Stimulated activated CD8-positive, alpha-beta memory T cell treated with anti-CD3 and anti-CD28 coated beads, Interleukin-2, amount 100 ng/mL, for 1 hour (primary cell): ENCODE measurements around the gene SOCS7.
A peak's percentile ranks its signal among the peaks of the same experiment; 100 is the strongest.

Experiments used
- DNase-seq, 2 donors: peaks; one replicate each; pipeline ENCODE4 v3.0.0-alpha.2; 2020; ENCODE audit warnings: low read depth in 2 of 2

SOCS7 gene

GRCh38 chr17:38338053-38338452 is 13.6 kb upstream of the SOCS7 start:
- no peak for DNase-seq

- DNase-seq: no peak
These were observed 13.1 kb upstream of the SOCS7 start for GRCh38 chr17:38338535-38338934.

DNA sequence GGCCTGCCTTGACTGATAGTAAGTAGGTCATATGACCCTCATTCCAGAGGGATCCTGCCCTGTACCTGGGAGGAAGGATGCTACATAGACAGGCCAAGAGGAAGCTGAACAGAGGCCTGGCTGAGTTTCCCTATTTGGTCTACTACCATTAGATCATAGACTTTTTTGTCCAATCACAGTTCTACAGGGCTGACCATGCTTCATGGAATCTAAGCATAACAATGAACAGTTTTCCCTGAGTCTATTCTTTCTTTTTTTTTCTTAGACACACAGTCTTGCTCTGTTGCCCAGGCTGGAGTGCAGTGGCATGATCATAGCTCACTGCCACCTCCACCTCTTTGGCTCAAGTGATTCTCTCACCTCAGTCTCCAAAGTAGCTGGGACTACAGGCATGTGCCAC is 11.8 kb upstream of the SOCS7 start:
- no peak for DNase-seq

DNA sequence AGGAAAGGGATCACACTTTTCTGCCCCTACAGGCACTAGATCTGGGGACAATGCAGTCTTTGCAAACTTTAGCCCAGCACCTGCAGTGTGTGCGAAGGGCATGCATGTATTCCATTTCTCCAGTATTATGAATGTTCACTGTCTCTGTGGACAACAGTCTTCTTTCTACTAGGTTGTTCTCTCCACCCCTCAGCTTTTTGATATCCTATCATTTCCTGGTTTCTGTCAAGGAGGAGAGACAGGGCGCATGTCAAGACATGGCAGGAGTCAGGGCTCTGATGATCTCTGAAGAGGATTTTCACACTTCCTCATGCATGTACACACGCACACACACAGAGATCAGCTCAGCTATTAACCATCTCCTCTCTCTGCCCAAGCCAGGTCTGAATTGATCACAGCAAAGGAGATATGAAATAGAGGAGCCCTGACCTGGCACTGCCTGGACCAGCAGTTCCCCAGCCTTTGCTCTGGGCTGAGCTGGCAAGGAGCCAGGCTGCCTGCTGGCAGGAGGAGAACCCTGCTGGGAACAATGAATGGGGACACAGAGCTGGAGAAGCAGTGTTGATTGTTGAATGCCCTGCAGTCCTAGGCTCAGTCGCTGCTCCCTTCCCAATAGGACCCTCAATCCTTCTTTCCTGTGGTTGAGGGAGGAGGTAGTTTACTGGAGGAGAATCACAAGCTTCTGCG is 10.5 kb upstream of the SOCS7 start:
- no peak for DNase-seq

DNA sequence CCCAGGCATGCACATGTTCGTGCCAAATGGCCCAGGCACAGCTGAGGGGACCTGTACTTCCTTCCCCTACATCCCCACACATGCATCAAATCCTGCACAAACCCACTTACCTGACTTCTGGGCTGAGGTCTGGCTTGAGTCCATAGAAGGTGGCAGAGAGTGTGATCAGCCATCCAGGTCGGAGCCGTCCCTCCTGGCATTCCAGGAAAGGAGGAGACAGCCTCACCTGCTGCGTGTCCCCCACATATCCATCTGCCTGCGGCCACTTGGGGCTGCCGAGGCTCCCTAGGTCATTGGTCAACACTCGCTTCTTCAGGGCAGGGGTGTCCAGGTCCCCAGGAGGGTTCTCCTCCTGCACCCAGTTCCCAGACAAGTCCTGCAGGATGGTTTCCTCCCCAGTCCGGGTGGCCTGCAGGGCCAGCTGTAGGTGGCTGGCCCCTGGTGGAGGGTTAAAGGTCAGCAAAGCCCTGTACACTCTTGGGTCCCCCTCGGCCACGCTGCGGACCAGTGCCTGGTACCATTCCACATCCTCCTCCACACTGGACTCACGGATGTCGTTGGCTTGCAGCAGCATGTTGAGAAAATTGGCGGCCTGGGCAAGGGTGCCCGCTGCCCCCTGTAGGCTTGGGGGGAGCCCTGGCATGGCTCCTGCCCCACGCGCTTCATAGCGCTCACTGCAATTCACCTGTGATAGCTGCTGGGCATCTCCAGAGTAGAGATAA is 8.6 kb upstream of the SOCS7 start:
- DNase-seq: no peak

DNA sequence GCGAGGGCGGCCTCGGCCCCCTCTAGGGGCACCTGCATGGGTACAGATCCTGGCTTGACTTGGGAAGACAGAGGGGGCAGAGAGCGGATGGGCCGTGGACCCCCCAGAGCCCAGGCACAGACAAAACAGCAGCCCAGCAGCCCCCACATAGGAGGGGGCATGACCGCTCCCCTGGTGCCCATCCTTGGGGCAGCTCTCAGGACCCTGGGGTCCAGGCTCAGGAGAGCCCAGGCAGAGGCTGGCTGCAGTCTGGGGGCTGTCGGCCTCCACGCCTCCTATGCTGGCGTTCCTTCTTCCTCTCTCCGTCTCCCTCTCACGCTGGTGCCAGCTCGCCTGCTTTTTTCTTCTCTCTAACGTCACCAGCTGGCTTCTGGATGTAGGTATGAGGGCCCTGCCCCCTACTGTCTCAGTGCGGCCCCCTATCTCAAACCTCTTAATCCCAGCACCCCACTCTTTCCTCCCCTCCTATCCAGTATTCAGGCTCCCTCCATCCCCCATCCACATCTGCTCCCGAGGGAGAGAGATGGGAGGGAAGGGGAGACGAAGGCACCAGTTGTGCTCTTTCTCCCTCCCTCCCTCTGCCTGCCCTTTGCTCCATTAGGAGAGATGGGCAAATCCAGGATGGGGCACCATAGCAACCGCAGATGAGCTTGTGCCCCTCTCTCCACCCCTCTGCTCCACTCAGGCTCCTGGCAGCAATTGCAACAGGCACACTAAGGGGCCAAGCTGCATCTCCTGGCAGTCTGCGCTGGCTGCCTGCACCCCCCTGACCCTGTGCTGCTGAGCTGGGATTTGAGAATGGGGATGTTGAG is 7.8 kb upstream of the SOCS7 start, which contains the start of gene GPR179:
TSS of gene GPR179 (minus strand) at position 349 of the 812 bp plus-strand sequence. CDS start at position 182, 167 bp downstream.
- DNase-seq: no peak

GRCh38 chr17:38344420-38344745 is 7.3 kb upstream of the SOCS7 start:
- no peak for DNase-seq

DNA sequence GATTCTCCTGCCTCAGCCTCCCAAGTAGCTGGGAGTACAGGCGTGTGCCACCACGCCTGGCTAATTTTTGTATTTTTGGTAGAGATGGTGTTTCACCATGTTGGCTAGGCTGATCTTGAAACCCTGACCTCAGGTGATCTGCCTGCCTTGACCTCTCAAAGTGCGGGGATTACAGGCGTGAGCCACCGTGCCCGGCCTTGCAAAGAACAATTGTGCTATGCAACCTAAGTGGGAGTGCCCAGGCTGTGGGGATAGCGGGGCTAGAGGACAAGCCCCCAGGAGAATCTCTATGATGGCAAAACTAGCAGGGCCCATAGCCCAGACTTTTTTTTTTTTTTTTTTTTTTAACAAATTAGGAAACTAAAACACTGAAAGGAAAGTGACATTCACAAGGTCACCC is 5.9 kb upstream of the SOCS7 start:
- DNase-seq: no peak

DNA sequence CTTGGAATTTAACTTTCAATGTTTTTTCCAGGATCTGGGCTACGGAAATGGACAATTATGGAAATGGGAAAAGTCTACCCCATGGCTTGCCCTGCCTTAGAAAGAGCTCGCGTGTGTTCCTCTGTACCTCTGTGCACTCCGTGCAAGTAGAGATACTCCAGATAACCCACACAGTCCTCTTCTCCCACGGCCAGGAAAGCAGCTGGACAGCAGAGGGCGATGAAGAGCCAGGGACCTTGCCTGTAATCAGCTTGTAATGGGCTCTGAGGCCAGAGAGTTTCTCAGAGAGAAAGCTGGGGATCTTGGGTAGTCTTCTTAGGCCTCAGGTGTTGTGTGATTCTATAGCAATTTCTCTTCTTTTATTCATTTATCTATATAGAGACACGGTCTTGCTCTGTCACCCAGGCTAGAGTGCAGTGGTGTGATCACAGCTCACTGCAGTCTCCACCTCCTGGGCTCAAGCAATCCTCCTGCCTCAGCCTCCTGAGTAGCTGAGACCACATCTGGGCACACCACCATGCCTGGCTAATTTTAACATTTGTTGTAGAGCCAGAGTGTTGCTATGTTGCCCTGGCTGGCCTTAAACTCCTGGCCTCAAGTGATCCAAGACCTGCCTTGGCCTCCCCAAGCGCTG is 2.4 kb upstream of the SOCS7 start:
- DNase-seq: peak; percentile 70 to 74

DNA sequence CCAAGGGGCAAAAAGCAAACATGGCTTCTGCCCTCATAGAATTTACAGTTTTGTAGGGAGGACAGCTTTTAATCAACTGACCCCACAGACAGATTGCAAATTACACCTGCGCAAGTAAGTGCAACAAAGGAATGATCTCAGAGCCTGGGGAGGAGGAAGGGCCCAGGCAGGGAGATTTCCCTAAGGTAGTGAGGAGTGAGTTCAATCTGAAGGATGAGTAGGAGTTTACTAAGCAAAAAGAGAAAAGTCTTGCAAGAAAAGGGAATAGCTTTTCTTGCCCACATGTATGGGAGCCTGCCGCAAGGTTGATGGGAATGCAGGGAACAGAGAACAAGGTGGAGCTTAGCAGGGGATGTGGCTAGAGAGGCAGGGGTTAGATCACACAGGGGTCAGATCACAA is 1.6 kb upstream of the SOCS7 start:
- no peak for DNase-seq

- DNase-seq: peak in 1 of 2 donors; percentile 1
These were observed 821 bp downstream of the SOCS7 start for GRCh38 chr17:38352245-38353085.

DNA sequence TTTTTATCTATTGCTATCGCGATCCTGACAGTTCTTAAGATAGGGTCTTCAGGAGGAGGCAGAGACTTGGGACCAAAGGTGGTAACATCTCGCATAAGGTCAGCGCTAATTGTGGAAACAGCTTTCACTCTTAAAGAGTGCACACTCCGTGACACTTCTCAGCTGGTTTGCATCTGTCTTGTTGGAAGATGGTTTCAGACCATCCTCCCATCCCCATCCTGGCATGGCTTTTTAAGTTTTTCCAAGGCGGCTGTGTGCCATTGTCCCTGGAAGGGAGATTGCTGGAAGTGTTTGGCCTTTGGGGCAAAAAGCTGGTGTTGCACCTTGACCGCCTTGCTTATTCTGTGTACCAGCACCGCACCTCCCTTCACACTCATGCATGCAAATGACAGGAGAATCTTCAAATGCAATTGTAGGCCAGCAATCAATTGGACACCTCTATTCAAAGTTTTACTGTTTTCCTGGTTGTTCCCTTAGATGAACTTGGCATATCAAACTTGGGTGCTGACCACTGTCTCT is 1.5 kb downstream of the SOCS7 start:
- DNase-seq: no peak

GRCh38 chr17:38353668-38354067 is 2.0 kb downstream of the SOCS7 start:
- DNase-seq: no peak

DNA sequence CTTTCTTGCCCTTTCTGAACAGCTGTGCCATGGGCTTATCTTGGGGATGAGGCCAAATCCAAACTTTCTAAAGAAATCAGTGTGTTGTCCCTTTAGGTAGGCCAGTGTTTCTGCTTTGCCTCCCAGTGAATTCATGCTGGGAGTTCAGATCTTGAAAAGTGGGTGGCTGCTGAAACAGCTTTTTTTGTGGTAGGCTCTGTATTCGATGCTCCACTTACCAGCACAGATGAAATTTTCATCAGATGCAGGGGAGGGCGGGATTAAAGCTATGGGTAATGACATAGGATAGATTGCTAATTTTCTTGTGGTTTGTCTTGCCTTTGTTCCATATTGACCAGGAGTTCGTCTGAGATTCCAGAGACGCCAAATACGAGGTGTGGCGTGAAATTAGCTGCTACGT is 2.8 kb downstream of the SOCS7 start:
- no peak for DNase-seq

GRCh38 chr17:38355251-38355650 is 3.6 kb downstream of the SOCS7 start:
- no peak for DNase-seq

- no peak for DNase-seq
These were observed 6.0 kb downstream of the SOCS7 start for GRCh38 chr17:38357486-38358123.

GRCh38 chr17:38358586-38359513 is 7.2 kb downstream of the SOCS7 start:
- DNase-seq: no peak

DNA sequence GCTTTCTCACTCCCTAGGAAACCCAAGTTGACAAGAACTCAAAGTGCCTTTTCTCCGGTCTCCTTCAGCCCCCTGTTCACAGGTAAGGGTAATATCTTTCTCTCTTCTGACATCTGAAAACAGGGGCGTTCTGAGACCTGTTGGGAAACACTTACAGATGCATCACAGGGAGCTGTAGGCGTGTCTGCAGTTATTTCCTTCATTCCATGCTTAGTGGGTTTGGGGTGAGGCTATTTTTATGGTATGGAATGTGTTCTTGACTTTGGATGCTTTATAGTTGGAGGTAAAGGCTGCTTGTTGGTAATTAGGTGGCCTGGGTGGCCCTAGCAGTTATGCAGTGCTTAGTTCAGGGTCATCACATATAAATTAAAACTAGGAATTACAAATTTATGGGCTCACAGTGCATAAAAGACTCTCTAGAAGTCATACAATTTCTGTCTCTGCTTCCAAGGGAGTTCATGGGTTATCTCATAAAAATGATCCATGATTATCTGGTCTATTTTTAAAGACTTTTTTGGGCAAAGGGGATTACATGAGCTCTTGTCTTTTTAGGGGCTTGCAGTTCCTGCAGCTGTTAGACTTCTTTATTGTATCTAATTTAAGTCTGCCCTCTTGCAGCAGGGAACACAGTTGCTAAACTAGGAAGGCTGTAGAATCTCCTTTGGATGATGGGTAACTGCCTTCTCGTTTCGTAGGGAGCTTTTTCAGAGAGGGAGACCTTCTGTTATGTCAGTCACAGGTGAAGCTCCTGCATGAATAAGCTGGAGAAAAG is 10.2 kb downstream of the SOCS7 start:
- DNase-seq: no peak

- no peak for DNase-seq
These were observed 11.4 kb downstream of the SOCS7 start for GRCh38 chr17:38363016-38363415.
